GM03348 (cell line): Measurements from ENCODE around the gene PABPN1L.
A peak's percentile ranks its signal among the peaks of the same experiment; 100 is the strongest.
"Not testable (repeated sequence)": the region's sequence is repeated elsewhere in the genome, so short reads cannot be mapped to it uniquely, and the experiment has no call there.

ENCODE experiments used
- DNase-seq: peaks from one replicate; pipeline ENCODE4 v3.0.0; 2012; ENCODE audit warnings: low spot score

Gene PABPN1L

GRCh38 chr16:88827727-88828126 lies 38.7 kb downstream of the PABPN1L start:
- no peak for DNase-seq

DNA sequence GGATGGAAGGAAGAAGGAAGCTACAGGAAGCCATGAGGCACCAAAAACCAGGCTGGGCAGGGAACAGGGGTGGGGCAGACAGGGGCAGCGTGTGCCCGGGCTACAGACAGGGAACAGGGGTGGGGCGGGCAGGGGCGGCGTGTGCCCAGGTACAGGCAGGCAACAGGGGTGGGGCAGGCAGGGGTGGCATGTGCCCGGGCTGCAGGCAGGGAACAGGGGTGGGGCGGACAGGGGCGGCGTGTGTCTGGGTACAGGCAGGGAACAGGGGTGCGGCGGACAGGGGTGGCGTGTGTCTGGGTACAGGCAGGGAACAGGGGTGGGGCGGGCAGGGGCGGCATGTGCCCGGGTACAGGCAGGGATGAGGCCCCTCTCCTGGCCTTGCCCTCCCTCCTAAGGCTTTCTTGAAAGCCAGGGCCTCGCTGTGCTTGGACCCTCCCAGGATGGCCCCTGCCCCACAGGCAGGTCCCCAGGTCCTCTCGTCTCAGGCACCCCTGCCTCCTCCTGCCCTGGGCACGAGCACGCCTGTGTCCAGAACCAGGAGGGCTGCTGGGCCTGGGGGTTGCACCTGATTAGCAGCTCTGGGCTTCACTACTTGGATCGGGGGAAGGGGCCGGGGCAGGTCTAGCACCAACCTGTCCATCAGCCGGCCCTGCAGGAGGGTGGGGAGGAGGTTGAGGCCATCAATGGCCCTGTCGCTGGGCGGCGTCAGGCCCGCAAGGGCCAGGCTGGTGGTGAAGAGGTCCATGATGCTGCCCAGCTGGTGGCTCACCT lies 40.2 kb downstream of the PABPN1L start:
- no peak for DNase-seq

DNA sequence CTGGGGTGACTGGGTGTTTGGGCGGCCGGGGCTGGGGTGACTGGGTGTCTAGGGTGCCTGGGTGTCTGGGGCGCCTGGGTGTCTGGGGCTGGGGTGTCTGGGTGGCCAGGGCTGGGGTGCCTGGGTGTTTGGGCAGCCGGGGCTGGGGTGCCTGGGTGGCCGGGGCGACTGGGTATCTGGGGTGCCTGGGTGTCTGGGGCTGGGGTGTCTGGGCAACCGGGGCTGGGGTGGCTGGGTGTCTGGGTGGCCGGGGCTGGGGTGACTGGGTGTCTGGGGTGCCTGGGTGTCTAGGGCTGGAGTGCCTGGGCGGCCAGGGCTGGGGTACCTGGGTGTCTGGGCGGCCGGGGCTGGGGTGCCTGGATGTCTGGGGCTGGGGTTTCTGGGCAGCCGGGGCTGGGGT lies 41.3 kb downstream of the PABPN1L start:
- no peak for DNase-seq

DNA sequence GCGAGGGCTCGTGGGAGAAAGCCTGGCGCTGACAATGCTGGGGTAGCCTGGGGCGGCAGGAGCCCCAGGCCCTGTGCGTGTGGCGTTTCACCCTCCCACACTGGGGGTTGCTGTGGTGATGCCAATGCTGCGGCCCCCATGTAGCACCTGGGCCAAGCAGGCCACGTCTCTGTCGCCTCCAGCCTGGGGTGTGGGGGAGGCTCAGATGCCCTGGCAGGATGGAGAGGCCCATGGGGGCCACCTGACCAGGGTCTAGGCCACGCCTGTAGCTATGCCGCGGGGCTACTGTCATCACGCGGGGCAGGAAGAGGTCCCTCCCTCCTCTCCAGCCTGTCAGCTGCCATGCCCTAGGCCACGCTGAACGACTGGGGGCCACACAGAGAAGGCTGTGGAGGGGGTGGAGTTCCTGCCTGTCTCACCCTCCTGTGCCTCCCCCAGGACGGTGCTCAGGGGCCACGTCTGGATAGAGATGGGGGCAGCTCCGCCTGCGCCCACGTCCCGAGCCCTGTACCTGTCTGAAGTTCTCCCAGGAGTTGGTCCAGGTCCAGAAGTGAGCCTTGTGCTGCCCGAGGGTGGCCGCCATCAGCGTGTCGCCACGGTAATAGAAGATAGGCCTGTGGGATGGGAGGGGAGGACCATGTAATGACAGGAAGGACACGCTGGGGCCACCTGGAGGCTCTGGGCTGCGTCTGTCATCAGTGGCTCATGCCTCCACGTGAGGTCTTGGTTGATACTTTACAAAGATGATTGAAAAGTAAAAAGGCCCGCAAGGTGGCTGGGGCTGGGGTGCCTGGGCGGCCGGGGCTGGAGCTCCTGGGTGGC lies 42.0 kb downstream of the PABPN1L start:
- DNase-seq, result no peak

DNA sequence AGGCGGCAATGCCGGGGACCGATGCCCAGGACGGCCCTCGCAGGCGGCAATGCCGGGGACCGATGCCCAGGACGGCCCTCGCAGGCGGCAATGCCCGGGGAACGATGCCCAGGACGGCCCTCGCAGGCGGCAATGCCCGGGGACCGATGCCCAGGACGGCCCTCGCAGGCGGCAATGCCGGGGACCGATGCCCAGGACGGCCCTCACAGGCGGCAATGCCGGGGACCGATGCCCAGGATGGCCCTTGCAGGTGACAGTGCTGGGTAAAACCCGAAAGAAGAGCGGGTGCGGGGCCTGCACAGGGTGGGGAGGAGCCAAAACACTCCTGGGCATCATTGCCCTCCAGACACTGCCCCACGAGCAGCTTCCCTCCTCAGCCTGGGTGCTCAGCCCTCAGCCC lies 42.8 kb downstream of the PABPN1L start:
- not testable (repeated sequence) for DNase-seq

- DNase-seq, result no peak
Observed at GRCh38 chr16:88822281-88823040, 44.0 kb downstream of the PABPN1L start.

GRCh38 chr16:88821168-88821850 lies 45.2 kb downstream of the PABPN1L start:
- no peak for DNase-seq

DNA sequence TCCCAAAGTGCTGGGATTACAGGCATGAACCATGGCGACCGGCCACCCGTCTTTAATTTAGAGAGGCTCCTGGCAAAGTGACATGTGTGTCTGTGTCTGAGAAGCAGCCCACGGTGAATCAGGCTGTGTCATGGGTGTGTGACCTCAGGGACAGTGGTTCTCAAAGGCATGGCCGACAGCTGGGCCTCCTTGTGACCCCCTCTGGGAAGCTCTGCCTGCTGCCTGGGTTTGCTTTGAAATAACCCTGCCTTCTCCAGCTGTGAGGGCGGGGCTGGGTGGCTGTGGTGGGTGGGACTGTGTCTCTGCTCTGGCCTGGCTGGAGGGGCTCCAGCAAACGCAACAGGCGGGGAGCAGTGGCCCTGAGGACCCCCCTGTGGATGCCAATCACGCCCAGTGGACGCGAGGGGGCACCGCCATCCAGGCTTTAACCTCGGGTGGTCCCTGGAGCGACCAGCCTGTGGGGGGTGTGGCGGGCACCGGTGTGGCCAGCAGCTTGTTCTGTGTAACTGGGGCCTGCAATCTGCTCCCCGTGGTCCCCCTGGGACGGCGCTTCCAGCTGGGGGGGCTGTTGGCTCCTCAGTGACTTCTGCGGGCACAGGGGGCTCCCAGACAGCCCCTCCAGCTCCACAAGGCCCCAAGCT lies 46.0 kb downstream of the PABPN1L start:
- DNase-seq, result no peak

GRCh38 chr16:88819126-88819525 lies 47.3 kb downstream of the PABPN1L start:
- DNase-seq, result no peak

GRCh38 chr16:88818575-88818874 lies 47.9 kb downstream of the PABPN1L start:
- DNase-seq, result no peak

DNA sequence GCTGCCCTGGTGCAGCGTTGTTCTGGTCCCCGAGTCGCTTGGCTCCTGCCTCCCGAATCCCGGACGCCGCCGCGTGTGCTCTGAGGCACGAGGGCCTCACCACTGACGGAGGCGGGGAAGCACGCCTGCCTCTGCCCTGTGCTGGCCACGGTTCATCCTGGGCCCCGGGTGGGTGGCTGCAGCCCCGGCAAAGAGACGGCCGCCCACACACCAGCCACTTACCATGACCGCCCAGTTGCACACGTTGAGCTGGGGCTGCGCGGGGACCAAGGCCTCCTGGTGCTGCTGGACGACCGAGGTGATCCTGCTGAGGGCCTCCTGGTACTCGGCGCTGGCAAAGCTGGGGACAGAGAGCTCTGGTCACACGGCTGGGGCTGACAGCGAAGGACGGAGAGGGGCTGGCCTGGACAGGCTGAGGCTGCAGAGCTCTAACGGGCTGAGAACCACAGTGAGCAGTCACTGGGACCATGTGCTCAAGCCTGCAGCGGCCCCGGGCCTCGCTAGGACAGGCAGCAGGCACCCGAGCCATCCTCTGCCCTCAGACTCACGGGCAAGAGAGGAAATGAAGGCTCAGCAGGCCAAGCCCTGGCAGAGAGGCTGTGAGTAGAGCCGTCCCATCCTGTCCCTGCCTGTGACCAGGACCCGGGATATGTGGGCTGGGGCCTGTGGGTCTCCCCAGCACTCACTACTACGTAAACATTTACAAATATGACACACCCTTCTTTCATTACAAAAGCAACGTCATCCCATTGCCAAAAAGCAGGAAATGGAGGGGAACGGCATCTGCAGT lies 48.5 kb downstream of the PABPN1L start:
- DNase-seq, result no peak

GRCh38 chr16:88816736-88817535 lies 49.5 kb downstream of the PABPN1L start:
- DNase-seq, result no peak

DNA sequence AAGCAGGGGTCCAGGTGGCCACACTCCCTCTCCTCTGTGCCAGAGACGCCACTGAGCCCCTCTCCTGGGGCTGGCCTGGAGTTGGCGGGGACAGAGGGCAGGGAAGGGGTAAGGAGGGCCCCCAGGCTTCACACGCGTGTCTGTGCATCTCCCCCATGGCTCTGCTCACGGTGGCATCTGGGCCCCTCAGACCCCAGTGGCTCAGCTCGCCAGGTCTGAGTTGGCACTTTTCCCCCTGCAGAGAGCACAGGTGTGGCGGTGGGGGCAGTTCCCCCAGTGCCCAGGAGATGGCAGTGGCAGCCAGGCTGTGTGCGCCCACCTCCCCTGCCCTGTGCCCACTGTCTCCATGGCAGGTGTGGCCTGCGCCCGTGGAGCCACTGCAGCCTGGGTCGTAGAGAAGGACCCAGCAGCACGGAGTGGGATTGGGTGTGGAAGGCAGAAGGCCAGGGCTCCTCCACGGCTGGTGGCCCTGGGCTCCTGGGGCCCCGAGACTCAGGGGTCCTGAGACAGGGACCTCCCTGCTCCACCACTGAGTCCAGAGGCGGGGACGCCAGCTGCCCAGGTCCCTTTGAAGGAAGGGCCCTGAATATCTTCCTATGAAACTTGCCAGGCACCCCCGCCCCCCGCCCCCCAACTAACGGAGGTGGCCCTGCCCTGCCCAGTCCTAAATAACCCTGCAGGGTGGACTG lies 50.4 kb downstream of the PABPN1L start:
- peak; percentile 35 for DNase-seq

GRCh38 chr16:88815227-88815626 lies 51.2 kb downstream of the PABPN1L start:
- DNase-seq, result no peak

DNA sequence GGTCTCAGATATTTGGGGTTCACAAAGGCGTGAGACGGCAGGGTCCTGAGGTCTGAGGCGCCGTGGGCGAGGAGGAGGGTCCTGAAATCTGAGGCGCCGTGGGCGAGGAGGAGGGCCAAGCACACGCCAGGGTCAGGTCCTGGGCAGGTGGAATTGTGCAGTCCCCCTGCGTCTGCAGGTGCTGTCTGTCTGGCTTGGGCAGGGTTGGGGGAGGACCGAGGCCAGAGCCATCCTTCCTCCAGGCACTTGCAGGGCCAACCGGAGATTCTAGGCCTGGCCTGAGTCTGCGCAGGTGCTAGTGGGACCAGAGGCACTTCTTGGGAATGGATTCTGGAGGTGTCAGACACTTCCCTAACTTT lies 52.3 kb downstream of the PABPN1L start:
- no peak for DNase-seq
